Right lobe of liver (tissue), 6 donors: Measurements from ENCODE around the gene IGF1R. TPM values are rescaled to one million over a fixed set of nuclear protein-coding genes. Genes with fewer than 3 reads are reported as not detected.

ENCODE experiments used
- ATAC-seq, 4 donors: fragments of 200-7000 bp; cut with Tn5 transposase; one replicate each; pipeline ENCODE4 v1.9.1; 2020; ENCODE audit warnings: mild to moderate bottlenecking in 4 of 4, moderate library complexity in 4 of 4
- DNase-seq, 3 donors: peaks; one replicate each; pipeline ENCODE4 v3.0.0-alpha.2; 2020
- H3K27ac ChIP-seq, 3 donors: fragments of 200-600 bp; one replicate each; pipeline ENCODE4 v1.8.0; 2022
- H3K27me3 ChIP-seq, 2 donors: fragments of 200-600 bp; one replicate each; pipeline ENCODE4 v1.8.0; 2022
- H3K36me3 ChIP-seq, 4 donors: fragments of 200-600 bp; sonication (generic) in 1 of 4; one replicate each; pipeline versions ENCODE4 v1.5.1 to v1.8.0; 2017 to 2022; ENCODE audit warnings: control low read depth in 1 of 4
- H3K4me1 ChIP-seq, 4 donors: fragments of 200-600 bp; sonication (generic) in 1 of 4; one replicate each; pipeline versions ENCODE4 v1.5.1 to v1.8.0; 2017 to 2022; ENCODE audit warnings: control low read depth in 1 of 4
- H3K4me3 ChIP-seq, 3 donors: fragments of 200-600 bp; one replicate each; pipeline ENCODE4 v1.8.0; 2022
- H3K9me3 ChIP-seq, 4 donors: fragments of 200-600 bp; sonication (generic) in 1 of 4; one replicate each; pipeline versions ENCODE4 v1.5.1 to v1.8.0; 2017 to 2022; ENCODE audit warnings: control low read depth in 1 of 4
- POLR2A ChIP-seq: fragments of 450-650 bp; IDR thresholded peaks from one replicate; pipeline ENCODE4 v1.6.1; 2017; ENCODE audit warnings: antibody characterized with exemption, mild to moderate bottlenecking
- WGBS: methylation state at CpG from one replicate; pipeline ENCODE4 v1.1.6; 2018; ENCODE audit warnings: low coverage, low lambda C conversion rate; ENCODE audit not compliant: insufficient coverage; ENCODE audit errors: missing lambda C conversion rate; 5-methylcytosine and 5-hydroxymethylcytosine counted together
- intact Hi-C, 2 donors: fragments of 100-400 bp; cut with DNase I; formaldehyde crosslinking; loops; one replicate each; pipeline versions ENCODE4 v1.11.2 to v1.14.1; 2022
- total RNA-seq, 6 experiments: library from RNA; depleted of rRNA in 2 of 6; stranded (reverse); fragments of >200 nt in 2 of 6; fragmentation: NEBNext Ultra II Directional in 3 of 6; extraction: Animal tissue kit (Norgen Biotek cat#: 25700) in 3 of 6; gene quantifications; one replicate each; pipeline versions ENCODE4 v1.1.0 to v1.2.4, GENCODE V29; 2016 to 2023
- TF ChIP-seq, protein P1 (sequence below), 4 donors: fragments of 200-600 bp in 3 of 4; fragments of 450-650 bp in 1 of 4; IDR thresholded peaks; one replicate each; pipeline versions ENCODE4 v1.5.1 to v1.8.0; 2016 to 2022; ENCODE audit warnings: antibody characterized with exemption in 4 of 4, mild to moderate bottlenecking in 2 of 4
- donor health status: DM: no; HTN: yes; CAD: no.
- donor health status: DM: no; HTN: no; CAD: no.
- donor health status: DM: no; HTN: no; CAD: no.
- donor health status: DM: no; HTN: yes; CAD: no.
- donor health status: DM: no; HTN: yes; CAD: no.

Gene IGF1R
- total RNA-seq, 6 experiments from 2014 or later = 2.5 to 5.3 (median 3.8) TPM

GRCh38 chr15:98855815-98856531 is 207.6 kb downstream of the IGF1R start:
- no peak for TF ChIP-seq POLR2A
- TF ChIP-seq, protein P1, sequence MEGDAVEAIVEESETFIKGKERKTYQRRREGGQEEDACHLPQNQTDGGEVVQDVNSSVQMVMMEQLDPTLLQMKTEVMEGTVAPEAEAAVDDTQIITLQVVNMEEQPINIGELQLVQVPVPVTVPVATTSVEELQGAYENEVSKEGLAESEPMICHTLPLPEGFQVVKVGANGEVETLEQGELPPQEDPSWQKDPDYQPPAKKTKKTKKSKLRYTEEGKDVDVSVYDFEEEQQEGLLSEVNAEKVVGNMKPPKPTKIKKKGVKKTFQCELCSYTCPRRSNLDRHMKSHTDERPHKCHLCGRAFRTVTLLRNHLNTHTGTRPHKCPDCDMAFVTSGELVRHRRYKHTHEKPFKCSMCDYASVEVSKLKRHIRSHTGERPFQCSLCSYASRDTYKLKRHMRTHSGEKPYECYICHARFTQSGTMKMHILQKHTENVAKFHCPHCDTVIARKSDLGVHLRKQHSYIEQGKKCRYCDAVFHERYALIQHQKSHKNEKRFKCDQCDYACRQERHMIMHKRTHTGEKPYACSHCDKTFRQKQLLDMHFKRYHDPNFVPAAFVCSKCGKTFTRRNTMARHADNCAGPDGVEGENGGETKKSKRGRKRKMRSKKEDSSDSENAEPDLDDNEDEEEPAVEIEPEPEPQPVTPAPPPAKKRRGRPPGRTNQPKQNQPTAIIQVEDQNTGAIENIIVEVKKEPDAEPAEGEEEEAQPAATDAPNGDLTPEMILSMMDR (IDR thresholded peaks at IDR 0.05) = no peak
- Histone ChIP-seq H3K9me3 (no peaks in the 10 kb centered on the region), H3K36me3 (no peaks in the 10 kb centered on the region), H3K4me3 (no peak overlapping the region), H3K4me1 (peaks cover 0 to 3% (median under 1%) of the 10 kb centered on the region in 4 donors), H3K27me3 (peaks cover 0 to 4% of the 10 kb centered on the region in 2 donors), H3K27ac (no peak overlapping the region)
- ATAC-seq (no peak), DNase-seq (no peak)
- 70% methylated on average over 6 of the region's 10 CpGs for WGBS
- intact Hi-C loops = no loop called here

- intact Hi-C loops = no loop called here
- peaks cover 0 to 4% of the 10 kb centered on the region in 2 donors for H3K27me3 ChIP-seq
- ATAC-seq = no peak
Measured at GRCh38 chr15:98856532-98856907, 208.2 kb downstream of the IGF1R start.

GRCh38 chr15:98858610-98859023 is 210.3 kb downstream of the IGF1R start:
- ATAC-seq = peak; percentile 20 to 55 (median 42)
- WGBS = 29% methylated on average over 9 of the region's 9 CpGs
- intact Hi-C loops = no loop called here

More at GRCh38 chr15:98856532-98856907, 208.2 kb downstream of the IGF1R start:
- Histone ChIP-seq H3K4me3 (no peak overlapping the region), H3K27ac (no peak overlapping the region), H3K4me1 (no peaks in the 10 kb centered on the region), H3K9me3 (no peaks in the 10 kb centered on the region), H3K36me3 (no peaks in the 10 kb centered on the region)
- TF ChIP-seq POLR2A = no peak
- TF ChIP-seq, protein P1 (IDR thresholded peaks at IDR 0.05) = no peak
- no peak for DNase-seq
- WGBS = 40% methylated on average over 1 of the region's 1 CpG

GRCh38 chr15:98859149-98859548 is 210.8 kb downstream of the IGF1R start:
- WGBS = 42% methylated on average over 6 of the region's 6 CpGs
- no peak for TF ChIP-seq POLR2A
- TF ChIP-seq, protein P1 (IDR thresholded peaks at IDR 0.05) = no peak
- no peaks in the 10 kb centered on the region for H3K9me3 ChIP-seq
- DNase-seq (no peak), ATAC-seq (no peak)
- intact Hi-C loops = no loop called here
- H3K4me1 ChIP-seq = no peaks in the 10 kb centered on the region
- H3K4me3 ChIP-seq = no peak overlapping the region
- peaks cover 0 to 4% of the 10 kb centered on the region in 2 donors for H3K27me3 ChIP-seq
- no peaks in the 10 kb centered on the region for H3K36me3 ChIP-seq
- H3K27ac ChIP-seq = no peak overlapping the region

More at GRCh38 chr15:98858610-98859023, 210.3 kb downstream of the IGF1R start:
- Histone ChIP-seq H3K27me3 (peaks cover 0 to 4% of the 10 kb centered on the region in 2 donors), H3K9me3 (no peaks in the 10 kb centered on the region), H3K36me3 (no peaks in the 10 kb centered on the region), H3K27ac (no peak overlapping the region), H3K4me1 (no peaks in the 10 kb centered on the region), H3K4me3 (no peak overlapping the region)
- no peak for TF ChIP-seq POLR2A
- DNase-seq = no peak

GRCh38 chr15:98860281-98861041 is 212.1 kb downstream of the IGF1R start:
- Histone ChIP-seq H3K4me3 (no peak overlapping the region), H3K27me3 (peaks cover 0 to 4% of the 10 kb centered on the region in 2 donors), H3K36me3 (no peaks in the 10 kb centered on the region), H3K9me3 (no peaks in the 10 kb centered on the region), H3K4me1 (no peaks in the 10 kb centered on the region), H3K27ac (no peak overlapping the region)
- WGBS = 37% methylated on average over 4 of the region's 4 CpGs
- ATAC-seq (peak in 1 of 4 donors; percentile 27), DNase-seq (no peak)
- TF ChIP-seq POLR2A = no peak
- TF ChIP-seq, protein P1 (IDR thresholded peaks at IDR 0.05) = no peak
- intact Hi-C loops = no loop called here
